ENCODE measurements around the gene FGF16.

Gene FGF16

GRCh38 chrX:77431227-77431626, 16.0 kb upstream of the FGF16 start:
- no peak for TF ChIP-seq CTCF (IDR thresholded peaks at IDR 0.05; ENCODE audit: insufficient read depth, low read length, poor library complexity, severe bottlenecking)
- no peaks in the 10 kb centered on the region for H3K36me3 ChIP-seq (ENCODE audit: control insufficient read depth, insufficient read depth, low read length)
- DNase-seq (ENCODE audit: extremely low read depth, insufficient read length) = no peak
- no peak overlapping the region for H3K4me3 ChIP-seq (replicated peaks; ENCODE audit: low read depth, low read length)
- H3K27me3 ChIP-seq (replicated peaks; ENCODE audit: control insufficient read depth, insufficient read depth, low read length) = no peaks in the 10 kb centered on the region

GRCh38 chrX:77433001-77433400, 14.2 kb upstream of the FGF16 start:
- Histone ChIP-seq H3K27me3 (replicated peaks; ENCODE audit: control insufficient read depth, insufficient read depth, low read length) (no peaks in the 10 kb centered on the region), H3K4me3 (replicated peaks; ENCODE audit: low read depth, low read length) (no peak overlapping the region), H3K36me3 (ENCODE audit: control insufficient read depth, insufficient read depth, low read length) (no peaks in the 10 kb centered on the region)
- DNase-seq (ENCODE audit: extremely low read depth, insufficient read length) = no peak
- no peak for TF ChIP-seq CTCF (IDR thresholded peaks at IDR 0.05; ENCODE audit: insufficient read depth, low read length, poor library complexity, severe bottlenecking)

- Histone ChIP-seq H3K36me3 (ENCODE audit: control insufficient read depth, insufficient read depth, low read length) (no peaks in the 10 kb centered on the region), H3K27me3 (replicated peaks; ENCODE audit: control insufficient read depth, insufficient read depth, low read length) (no peaks in the 10 kb centered on the region), H3K4me3 (replicated peaks; ENCODE audit: low read depth, low read length) (no peak overlapping the region)
- DNase-seq (ENCODE audit: extremely low read depth, insufficient read length) = no peak
- TF ChIP-seq CTCF (IDR thresholded peaks at IDR 0.05; ENCODE audit: insufficient read depth, low read length, poor library complexity, severe bottlenecking) = no peak
Measured at GRCh38 chrX:77434962-77435361, 12.2 kb upstream of the FGF16 start.

- Histone ChIP-seq H3K36me3 (ENCODE audit: control insufficient read depth, insufficient read depth, low read length) (no peaks in the 10 kb centered on the region), H3K4me3 (replicated peaks; ENCODE audit: low read depth, low read length) (no peak overlapping the region), H3K27me3 (replicated peaks; ENCODE audit: control insufficient read depth, insufficient read depth, low read length) (no peaks in the 10 kb centered on the region)
- no peak for DNase-seq (ENCODE audit: extremely low read depth, insufficient read length)
- no peak for TF ChIP-seq CTCF (IDR thresholded peaks at IDR 0.05; ENCODE audit: insufficient read depth, low read length, poor library complexity, severe bottlenecking)
Measured at GRCh38 chrX:77436271-77436670, 10.9 kb upstream of the FGF16 start.

GRCh38 chrX:77436682-77437081, 10.5 kb upstream of the FGF16 start:
- H3K4me3 ChIP-seq (replicated peaks; ENCODE audit: low read depth, low read length) = no peak overlapping the region
- no peak for DNase-seq (ENCODE audit: extremely low read depth, insufficient read length)
- no peak for TF ChIP-seq CTCF (IDR thresholded peaks at IDR 0.05; ENCODE audit: insufficient read depth, low read length, poor library complexity, severe bottlenecking)
- H3K36me3 ChIP-seq (ENCODE audit: control insufficient read depth, insufficient read depth, low read length) = no peaks in the 10 kb centered on the region
- H3K27me3 ChIP-seq (replicated peaks; ENCODE audit: control insufficient read depth, insufficient read depth, low read length) = no peaks in the 10 kb centered on the region

- TF ChIP-seq CTCF (IDR thresholded peaks at IDR 0.05; ENCODE audit: insufficient read depth, low read length, poor library complexity, severe bottlenecking) = no peak
- no peak for DNase-seq (ENCODE audit: extremely low read depth, insufficient read length)
- Histone ChIP-seq H3K36me3 (ENCODE audit: control insufficient read depth, insufficient read depth, low read length) (no peaks in the 10 kb centered on the region), H3K27me3 (replicated peaks; ENCODE audit: control insufficient read depth, insufficient read depth, low read length) (no peaks in the 10 kb centered on the region), H3K4me3 (replicated peaks; ENCODE audit: low read depth, low read length) (no peak overlapping the region)
Measured at GRCh38 chrX:77440330-77440729, 6.9 kb upstream of the FGF16 start.
